Kidney epithelial cell (primary cell): ENCODE measurements around the gene DHX32. TPM values are rescaled to one million over a fixed set of nuclear protein-coding genes. Genes with fewer than 3 reads are reported as not detected.

ENCODE experiments used
- DNase-seq: peaks from one replicate; pipeline ENCODE4 v3.0.0-alpha.2; 2010; ENCODE audit warnings: low read depth
- H3K27me3 ChIP-seq: 2 replicates; pipeline ENCODE4 v1.6.0; 2011; ENCODE audit warnings: low read length; ENCODE audit not compliant: control insufficient read depth, insufficient read depth
- H3K36me3 ChIP-seq: 2 replicates; pipeline ENCODE4 v1.5.1; 2011; ENCODE audit warnings: low read length; ENCODE audit not compliant: control insufficient read depth, insufficient read depth
- H3K4me3 ChIP-seq: 2 replicates; pipeline ENCODE4 v1.5.1; 2011; ENCODE audit warnings: low read depth, mild to moderate bottlenecking, control low read depth, low read length
- total RNA-seq: library from RNA; depleted of rRNA; stranded (reverse); fragments of >200 nt; gene quantifications from 2 replicates; pipeline ENCODE4 v1.2.3, GENCODE V29; 2015
- TF ChIP-seq, protein P1 (sequence below): IDR thresholded peaks from 2 replicates; pipeline ENCODE4 v1.5.1; 2011; ENCODE audit warnings: mild to moderate bottlenecking, moderate library complexity, low read length, control low read depth, inconsistent platforms; ENCODE audit not compliant: insufficient read depth, poor library complexity, severe bottlenecking

The DHX32 gene
- total RNA-seq, 1 donor from 2014 or later: 33.4 TPM

- Histone ChIP-seq H3K36me3 (peaks cover 1% of the 10 kb centered on the region), H3K27me3 (no peaks in the 10 kb centered on the region), H3K4me3 (no peak overlapping the region)
- TF ChIP-seq, protein P1, sequence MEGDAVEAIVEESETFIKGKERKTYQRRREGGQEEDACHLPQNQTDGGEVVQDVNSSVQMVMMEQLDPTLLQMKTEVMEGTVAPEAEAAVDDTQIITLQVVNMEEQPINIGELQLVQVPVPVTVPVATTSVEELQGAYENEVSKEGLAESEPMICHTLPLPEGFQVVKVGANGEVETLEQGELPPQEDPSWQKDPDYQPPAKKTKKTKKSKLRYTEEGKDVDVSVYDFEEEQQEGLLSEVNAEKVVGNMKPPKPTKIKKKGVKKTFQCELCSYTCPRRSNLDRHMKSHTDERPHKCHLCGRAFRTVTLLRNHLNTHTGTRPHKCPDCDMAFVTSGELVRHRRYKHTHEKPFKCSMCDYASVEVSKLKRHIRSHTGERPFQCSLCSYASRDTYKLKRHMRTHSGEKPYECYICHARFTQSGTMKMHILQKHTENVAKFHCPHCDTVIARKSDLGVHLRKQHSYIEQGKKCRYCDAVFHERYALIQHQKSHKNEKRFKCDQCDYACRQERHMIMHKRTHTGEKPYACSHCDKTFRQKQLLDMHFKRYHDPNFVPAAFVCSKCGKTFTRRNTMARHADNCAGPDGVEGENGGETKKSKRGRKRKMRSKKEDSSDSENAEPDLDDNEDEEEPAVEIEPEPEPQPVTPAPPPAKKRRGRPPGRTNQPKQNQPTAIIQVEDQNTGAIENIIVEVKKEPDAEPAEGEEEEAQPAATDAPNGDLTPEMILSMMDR: no peak
- DNase-seq: no peak
These were observed 16.0 kb downstream of the DHX32 start for GRCh38 chr10:125865120-125865519.

DNA sequence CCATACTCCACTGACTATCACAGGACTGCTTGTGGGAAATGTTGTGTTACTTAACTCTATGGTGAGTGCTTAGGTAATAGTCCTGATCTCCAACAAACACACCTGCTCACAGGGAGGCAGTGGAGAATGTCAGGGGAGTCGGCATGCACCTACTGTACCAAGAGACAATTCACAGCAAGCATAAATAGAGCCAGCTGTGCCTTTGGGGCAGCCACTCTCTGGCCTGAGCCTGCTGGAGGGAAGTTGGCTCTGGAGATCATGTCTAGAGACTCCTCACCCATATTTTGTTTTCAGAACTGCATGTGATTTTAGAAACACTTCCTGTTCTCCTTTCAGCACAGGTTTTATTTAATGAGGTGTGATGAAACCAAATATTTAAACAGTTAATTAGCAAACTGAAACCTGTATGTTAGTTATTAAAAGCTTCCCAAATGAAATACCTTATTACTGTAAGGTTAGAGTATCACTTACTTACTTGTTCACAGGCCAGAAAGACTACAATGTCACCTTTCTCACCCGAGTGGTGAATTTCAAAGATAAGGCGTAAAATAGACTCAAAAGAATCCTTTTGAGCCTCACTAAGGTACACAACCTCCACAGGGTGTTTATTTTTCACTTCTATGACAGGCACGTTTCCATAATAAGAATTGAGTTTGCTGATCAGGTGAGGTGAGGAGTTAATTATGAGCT, 21.8 kb downstream of the DHX32 start:
- no peak for DNase-seq
- H3K36me3 ChIP-seq: peaks cover 1% of the 10 kb centered on the region

GRCh38 chr10:125857185-125857760, 23.8 kb downstream of the DHX32 start:
- Histone ChIP-seq H3K4me3 (no peak overlapping the region), H3K27me3 (no peaks in the 10 kb centered on the region), H3K36me3 (no peaks in the 10 kb centered on the region)
- TF ChIP-seq, protein P1: no peak
- DNase-seq: no peak

More for the DNA sequence above, 21.8 kb downstream of the DHX32 start:
- TF ChIP-seq, protein P1: no peak
- H3K4me3 ChIP-seq: no peak overlapping the region
- no peaks in the 10 kb centered on the region for H3K27me3 ChIP-seq

DNA sequence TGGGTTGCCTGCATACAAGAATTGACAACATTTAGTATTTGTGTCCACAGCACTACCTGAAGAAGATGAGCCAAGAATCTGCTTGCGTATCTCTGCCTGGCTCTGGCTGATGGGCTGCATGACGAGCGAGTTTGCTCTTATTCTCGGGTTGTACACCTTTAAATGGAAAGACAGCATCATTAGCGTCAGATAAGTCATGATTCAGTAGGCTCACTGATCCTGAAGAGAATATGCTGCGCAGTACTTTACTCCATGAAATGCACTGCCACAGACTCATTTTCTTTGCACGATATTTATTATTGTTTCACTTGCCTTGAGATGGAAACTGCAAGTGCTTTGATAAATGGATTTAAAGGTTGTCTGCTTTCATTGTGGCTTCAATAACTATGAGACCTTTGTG, 28.6 kb downstream of the DHX32 start:
- TF ChIP-seq, protein P1: no peak
- H3K27me3 ChIP-seq: no peaks in the 10 kb centered on the region
- H3K4me3 ChIP-seq: no peak overlapping the region
- peaks cover 1% of the 10 kb centered on the region for H3K36me3 ChIP-seq
- no peak for DNase-seq

- peaks cover 1% of the 10 kb centered on the region for H3K36me3 ChIP-seq
- H3K27me3 ChIP-seq: no peaks in the 10 kb centered on the region
- no peak overlapping the region for H3K4me3 ChIP-seq
- TF ChIP-seq, protein P1: no peak
- no peak for DNase-seq
These were observed 30.0 kb downstream of the DHX32 start for GRCh38 chr10:125850766-125851731.
